ENCODE data around the gene DBNDD2. TPM values are rescaled to one million over a fixed set of nuclear protein-coding genes. Genes with fewer than 3 reads are reported as not detected.

DBNDD2 gene
- total RNA-seq, 1 donor from 2014 or later, result 37.7 TPM

- Mint-ChIP-seq H3K27me3 (ENCODE audit: unreplicated experiment) (no peaks in the 10 kb centered on the region), H3K4me1 (ENCODE audit: unreplicated experiment) (peaks cover 5% of the 10 kb centered on the region), H3K4me3 (ENCODE audit: unreplicated experiment) (no peak overlapping the region), H3K9me3 (ENCODE audit: unreplicated experiment) (no peaks in the 10 kb centered on the region), H3K36me3 (ENCODE audit: unreplicated experiment) (peaks cover 10% of the 10 kb centered on the region), H3K27ac (ENCODE audit: unreplicated experiment) (no peak overlapping the region)
- no peak for TF ChIP-seq CTCF (IDR thresholded peaks at IDR 0.05)
- peak; percentile 66 for DNase-seq (ENCODE audit: extremely low spot score, unreplicated experiment)
Measured at GRCh38 chr20:45372646-45373352, 35.3 kb upstream of the DBNDD2 start.

- peak; percentile 90 for DNase-seq (ENCODE audit: extremely low spot score, unreplicated experiment)
- Mint-ChIP-seq H3K4me3 (ENCODE audit: unreplicated experiment) (no peak overlapping the region), H3K36me3 (ENCODE audit: unreplicated experiment) (peaks cover 3% of the 10 kb centered on the region), H3K27ac (ENCODE audit: unreplicated experiment) (no peak overlapping the region), H3K4me1 (ENCODE audit: unreplicated experiment) (peaks cover 5% of the 10 kb centered on the region), H3K27me3 (ENCODE audit: unreplicated experiment) (no peaks in the 10 kb centered on the region), H3K9me3 (ENCODE audit: unreplicated experiment) (no peaks in the 10 kb centered on the region)
- TF ChIP-seq CTCF (IDR thresholded peaks at IDR 0.05), result peak; percentile 69
Measured at GRCh38 chr20:45373353-45374100, 34.6 kb upstream of the DBNDD2 start.

- TF ChIP-seq CTCF (IDR thresholded peaks at IDR 0.05), result no peak
- Mint-ChIP-seq H3K9me3 (ENCODE audit: unreplicated experiment) (no peaks in the 10 kb centered on the region), H3K4me1 (ENCODE audit: unreplicated experiment) (peaks cover 5% of the 10 kb centered on the region), H3K36me3 (ENCODE audit: unreplicated experiment) (no peaks in the 10 kb centered on the region), H3K4me3 (ENCODE audit: unreplicated experiment) (no peak overlapping the region), H3K27ac (ENCODE audit: unreplicated experiment) (no peak overlapping the region), H3K27me3 (ENCODE audit: unreplicated experiment) (no peaks in the 10 kb centered on the region)
- DNase-seq (ENCODE audit: extremely low spot score, unreplicated experiment), result peak; percentile 36
Measured at GRCh38 chr20:45374101-45374467, 34.0 kb upstream of the DBNDD2 start.

GRCh38 chr20:45374966-45375365 is 33.1 kb upstream of the DBNDD2 start:
- H3K9me3 Mint-ChIP-seq (ENCODE audit: unreplicated experiment), result no peaks in the 10 kb centered on the region
- no peaks in the 10 kb centered on the region for H3K27me3 Mint-ChIP-seq (ENCODE audit: unreplicated experiment)
- H3K4me3 Mint-ChIP-seq (ENCODE audit: unreplicated experiment), result no peak overlapping the region
- peak; percentile 80 for DNase-seq (ENCODE audit: extremely low spot score, unreplicated experiment)
- TF ChIP-seq CTCF (IDR thresholded peaks at IDR 0.05), result no peak
- H3K36me3 Mint-ChIP-seq (ENCODE audit: unreplicated experiment), result no peaks in the 10 kb centered on the region
- H3K4me1 Mint-ChIP-seq (ENCODE audit: unreplicated experiment), result peaks cover 5% of the 10 kb centered on the region
- H3K27ac Mint-ChIP-seq (ENCODE audit: unreplicated experiment), result no peak overlapping the region

GRCh38 chr20:45377269-45377668 is 30.8 kb upstream of the DBNDD2 start:
- DNase-seq (ENCODE audit: extremely low spot score, unreplicated experiment), result peak; percentile 75
- Mint-ChIP-seq H3K9me3 (ENCODE audit: unreplicated experiment) (no peaks in the 10 kb centered on the region), H3K4me3 (ENCODE audit: unreplicated experiment) (no peak overlapping the region), H3K27me3 (ENCODE audit: unreplicated experiment) (no peaks in the 10 kb centered on the region), H3K27ac (ENCODE audit: unreplicated experiment) (no peak overlapping the region), H3K4me1 (ENCODE audit: unreplicated experiment) (peaks cover 4% of the 10 kb centered on the region), H3K36me3 (ENCODE audit: unreplicated experiment) (peaks cover 3% of the 10 kb centered on the region)
- TF ChIP-seq CTCF (IDR thresholded peaks at IDR 0.05), result no peak
